Dendritic cell treated with granulocyte-macrophage colony-stimulating factor and Interleukin-4, amounts not matched to agents 40 ng/mL and 50 ng/mL, for 4 days (primary cell): ENCODE measurements around the gene BSG.

Source experiments
- H3K27ac Mint-ChIP-seq: one replicate; pipeline ENCODE4 v1.8.0; 2022; ENCODE audit warnings: mild to moderate bottlenecking, mixed read lengths
- H3K27me3 Mint-ChIP-seq: one replicate; pipeline ENCODE4 v1.8.0; 2022; ENCODE audit warnings: mild to moderate bottlenecking, mixed read lengths
- H3K36me3 Mint-ChIP-seq: one replicate; pipeline ENCODE4 v1.8.0; 2022; ENCODE audit warnings: low read depth, mixed read lengths
- H3K4me1 Mint-ChIP-seq: one replicate; pipeline ENCODE4 v1.8.0; 2022; ENCODE audit warnings: low read depth, mixed read lengths
- H3K4me3 Mint-ChIP-seq: one replicate; pipeline ENCODE4 v1.8.0; 2022; ENCODE audit warnings: mild to moderate bottlenecking, moderate library complexity, mixed read lengths
- H3K9me3 Mint-ChIP-seq: one replicate; pipeline ENCODE4 v1.8.0; 2022; ENCODE audit warnings: mixed read lengths
- intact Hi-C: fragments of 100-400 bp; cut with micrococcal nuclease; formaldehyde crosslinking; loops from one replicate; pipeline ENCODE4 v1.15.0; 2022

BSG gene

DNA sequence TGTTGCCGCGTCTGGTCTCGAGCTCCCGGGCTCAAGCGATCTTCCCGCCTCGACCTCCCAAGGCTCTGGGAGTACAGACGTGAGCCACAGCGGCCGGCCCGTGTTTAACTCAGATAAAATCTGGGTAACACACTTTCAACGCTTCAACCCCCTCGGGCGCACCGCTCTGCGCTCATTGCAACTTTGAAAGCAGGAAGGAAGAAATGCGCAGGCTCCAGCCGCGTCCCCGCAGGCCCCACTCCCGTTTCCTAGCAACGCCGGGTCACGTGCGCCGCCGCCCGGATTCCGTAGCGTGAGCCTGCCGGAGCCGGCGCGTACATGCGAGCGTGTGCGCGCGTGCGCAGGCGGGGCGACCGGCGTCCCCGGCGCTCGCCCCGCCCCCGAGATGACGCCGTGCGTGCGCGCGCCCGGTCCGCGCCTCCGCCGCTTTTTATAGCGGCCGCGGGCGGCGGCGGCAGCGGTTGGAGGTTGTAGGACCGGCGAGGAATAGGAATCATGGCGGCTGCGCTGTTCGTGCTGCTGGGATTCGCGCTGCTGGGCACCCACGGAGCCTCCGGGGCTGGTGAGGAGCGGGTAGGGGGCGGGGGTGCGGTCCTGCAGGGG lies at the start of gene BSG:
Gene BSG (plus strand): TSS at position 457 of the 603 bp plus-strand sequence. CDS start 39 bp downstream, at position 496.
- H3K4me1 Mint-ChIP-seq: peaks cover 61% of the 10 kb centered on the region

DNA sequence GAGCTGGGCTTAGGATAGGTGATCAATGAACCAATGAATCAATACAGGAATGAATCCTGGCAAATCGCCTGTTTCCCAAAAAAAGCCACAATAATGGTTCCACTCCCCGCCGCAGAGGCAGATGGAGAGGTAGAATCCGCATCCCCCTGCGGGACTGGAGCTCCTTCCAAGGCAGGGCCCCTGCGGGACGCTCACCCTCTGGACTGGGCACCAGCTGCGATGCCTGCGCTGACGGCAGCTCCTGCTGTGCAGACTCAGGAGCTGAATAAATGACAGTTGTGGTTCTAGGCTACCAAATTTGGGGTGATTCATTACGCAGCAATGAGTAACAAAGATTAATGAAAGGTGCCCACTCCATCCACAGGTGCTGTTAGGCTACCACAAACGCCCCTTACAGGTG lies 49.7 kb upstream of the BSG start:
- no peak overlapping the region for H3K4me3 Mint-ChIP-seq

More for the DNA sequence above, at the start of gene BSG:
- Mint-ChIP-seq H3K27ac (peak within 1 kb of the TSS; percentile 95), H3K4me3 (peak within 1 kb of the TSS; percentile 90), H3K27me3 (no peaks in the 10 kb centered on the region), H3K36me3 (peaks cover 37% of the 10 kb centered on the region), H3K9me3 (no peaks in the 10 kb centered on the region)
- intact Hi-C loops: loop anchor here (2.0 to 5.0 kb wide), 2 partner anchors 15 to 40 kb away; partner anchors contain the start of gene CDC34

DNA sequence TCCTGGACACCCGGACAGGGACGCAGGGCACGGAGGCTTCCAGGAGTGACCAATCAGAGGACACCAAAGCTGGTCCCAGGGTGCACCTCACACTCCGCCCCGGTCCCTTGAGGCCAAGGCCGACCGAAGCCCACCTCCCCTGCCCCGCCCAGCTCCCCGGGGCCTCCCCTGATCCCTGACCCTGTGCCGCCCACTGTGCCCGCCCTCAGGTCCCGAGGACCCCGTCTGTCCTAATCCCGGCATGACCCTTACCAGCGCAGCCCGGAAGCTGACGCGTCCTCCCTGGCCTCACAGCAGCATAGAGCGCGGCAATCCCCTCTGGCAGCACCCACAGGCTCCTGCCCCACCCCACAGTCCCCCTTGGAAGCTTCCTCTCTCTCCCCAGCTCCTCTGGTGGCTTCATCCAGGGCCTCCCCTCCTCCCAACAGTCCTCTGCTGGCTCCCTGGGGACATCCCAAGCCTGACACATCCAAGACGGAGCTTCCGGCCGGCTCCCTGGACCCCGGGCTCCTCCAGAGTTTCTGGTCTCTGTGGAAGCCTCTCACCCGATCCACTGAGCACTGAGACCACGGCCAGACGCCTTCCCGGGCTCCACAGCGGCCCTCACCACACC lies 48.2 kb upstream of the BSG start:
- peaks cover 12% of the 10 kb centered on the region for H3K4me1 Mint-ChIP-seq
- H3K4me3 Mint-ChIP-seq: no peak overlapping the region
- H3K27me3 Mint-ChIP-seq: peaks cover 37% of the 10 kb centered on the region
- intact Hi-C loops: no loop called here
- H3K36me3 Mint-ChIP-seq: peaks cover 6% of the 10 kb centered on the region
- no peaks in the 10 kb centered on the region for H3K9me3 Mint-ChIP-seq
- H3K27ac Mint-ChIP-seq: no peak overlapping the region

More for the DNA sequence above, 49.7 kb upstream of the BSG start:
- peaks cover 5% of the 10 kb centered on the region for H3K4me1 Mint-ChIP-seq
- no peaks in the 10 kb centered on the region for H3K9me3 Mint-ChIP-seq
- peaks cover 6% of the 10 kb centered on the region for H3K36me3 Mint-ChIP-seq
- intact Hi-C loops: no loop called here
- no peak overlapping the region for H3K27ac Mint-ChIP-seq
- peaks cover 40% of the 10 kb centered on the region for H3K27me3 Mint-ChIP-seq

DNA sequence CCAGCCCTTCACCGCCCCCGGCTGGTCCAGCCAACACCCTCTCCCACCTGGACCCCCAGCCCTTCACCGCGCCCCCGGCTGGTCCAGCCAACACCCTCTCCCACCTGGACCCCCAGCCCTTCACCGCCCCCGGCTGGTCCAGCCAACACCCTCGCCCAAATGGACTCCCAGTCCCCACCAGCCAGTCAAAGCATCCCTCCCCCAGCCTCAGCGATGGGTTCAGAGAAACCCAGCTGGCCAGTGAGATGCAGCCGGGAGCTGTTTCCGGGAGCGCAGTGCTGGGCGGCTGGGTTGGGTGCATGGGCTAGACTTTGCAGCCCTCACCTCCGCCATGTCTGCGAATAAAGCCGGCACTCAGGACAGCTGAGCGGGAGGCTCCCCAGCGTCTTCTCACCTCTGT lies 47.4 kb upstream of the BSG start:
- H3K4me3 Mint-ChIP-seq: no peak overlapping the region
- H3K9me3 Mint-ChIP-seq: no peaks in the 10 kb centered on the region
- peaks cover 35% of the 10 kb centered on the region for H3K27me3 Mint-ChIP-seq
- peaks cover 1% of the 10 kb centered on the region for H3K36me3 Mint-ChIP-seq
- intact Hi-C loops: no loop called here
- peaks cover 19% of the 10 kb centered on the region for H3K4me1 Mint-ChIP-seq
- H3K27ac Mint-ChIP-seq: peak overlapping the region; percentile 30

DNA sequence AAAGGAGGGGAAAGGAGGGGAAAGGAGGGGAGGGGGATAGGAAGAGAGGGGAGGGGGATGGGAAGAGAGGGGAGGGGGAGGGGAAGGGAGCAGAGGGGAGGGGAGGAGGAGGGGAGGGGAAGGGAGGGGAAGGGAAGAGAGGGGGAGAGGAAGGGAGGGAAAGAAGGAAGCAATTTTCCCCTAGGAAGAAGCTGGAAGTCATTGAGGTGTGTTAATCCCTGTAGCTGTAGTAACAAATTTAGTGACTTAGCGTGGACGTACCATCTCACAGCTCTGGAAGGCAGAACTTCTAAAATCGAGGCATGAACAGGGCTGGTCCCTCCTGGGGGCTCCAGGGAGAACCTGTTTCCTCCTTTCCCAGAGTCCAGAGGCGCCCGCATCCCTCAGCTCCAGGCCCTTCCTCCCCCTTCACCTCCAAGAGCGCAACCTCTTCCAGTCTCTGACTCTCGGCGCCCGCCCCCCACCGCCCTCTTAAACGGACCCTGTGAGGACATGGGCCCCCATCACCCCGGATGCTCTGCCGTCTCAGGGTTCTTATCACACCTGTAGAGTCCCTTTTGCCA lies 46.5 kb upstream of the BSG start:
- H3K27ac Mint-ChIP-seq: no peak overlapping the region

DNA sequence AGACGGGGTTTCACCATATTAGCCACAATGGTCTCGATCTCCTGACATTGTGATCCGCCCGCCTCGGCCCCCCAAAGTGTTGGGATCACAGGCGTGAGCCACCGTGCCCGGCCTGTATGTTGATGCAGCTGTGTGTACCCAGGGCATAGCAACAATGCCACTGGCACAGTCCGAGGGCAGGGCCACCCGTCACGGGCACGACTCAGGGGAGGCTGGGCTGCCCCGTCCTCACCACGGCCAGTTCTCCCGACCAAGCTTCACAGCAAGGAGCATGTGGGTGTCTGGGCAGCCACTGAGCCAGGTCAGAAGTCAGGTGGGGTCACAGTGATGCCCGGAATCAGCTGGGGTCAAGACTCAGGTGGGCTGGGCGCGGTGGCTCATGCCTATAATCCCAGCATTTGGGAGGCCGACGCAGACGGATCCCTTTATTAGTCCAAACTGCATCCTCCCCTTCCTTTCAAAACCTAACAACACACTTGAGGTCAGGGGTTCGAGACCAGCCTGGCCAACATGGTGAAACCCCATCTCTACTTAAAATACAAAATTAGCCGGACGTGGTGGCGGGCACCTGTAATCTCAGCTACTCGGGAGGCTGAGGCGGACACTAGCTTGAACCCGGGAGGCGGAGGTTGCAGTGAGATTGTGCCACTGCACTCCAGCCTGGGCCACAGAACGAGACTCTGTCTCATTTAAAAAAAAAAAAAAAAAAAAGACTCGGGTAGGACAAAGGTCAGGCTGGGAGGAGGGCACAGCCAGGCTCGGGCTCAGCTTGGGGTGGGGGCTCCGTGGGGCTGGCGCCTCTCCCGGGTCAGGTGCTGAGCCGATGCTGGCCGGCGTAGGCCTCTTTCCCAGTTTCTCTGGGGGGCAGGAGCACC lies 42.0 kb upstream of the BSG start:
- H3K36me3 Mint-ChIP-seq: peaks cover 25% of the 10 kb centered on the region
- H3K27ac Mint-ChIP-seq: peak overlapping the region; percentile 74
- H3K4me3 Mint-ChIP-seq: peak overlapping the region; percentile 92
- no peaks in the 10 kb centered on the region for H3K9me3 Mint-ChIP-seq
- intact Hi-C loops: loop anchor here (5.0 kb wide), 1 partner anchor 42 kb away; the partner anchor contains the start of gene BSG
- peaks cover 47% of the 10 kb centered on the region for H3K4me1 Mint-ChIP-seq
- H3K27me3 Mint-ChIP-seq: peaks cover 18% of the 10 kb centered on the region

More for the DNA sequence above, 46.5 kb upstream of the BSG start:
- peaks cover 28% of the 10 kb centered on the region for H3K4me1 Mint-ChIP-seq
- intact Hi-C loops: no loop called here
- H3K4me3 Mint-ChIP-seq: no peak overlapping the region
- peaks cover 34% of the 10 kb centered on the region for H3K27me3 Mint-ChIP-seq
- no peaks in the 10 kb centered on the region for H3K9me3 Mint-ChIP-seq
- H3K36me3 Mint-ChIP-seq: no peaks in the 10 kb centered on the region

DNA sequence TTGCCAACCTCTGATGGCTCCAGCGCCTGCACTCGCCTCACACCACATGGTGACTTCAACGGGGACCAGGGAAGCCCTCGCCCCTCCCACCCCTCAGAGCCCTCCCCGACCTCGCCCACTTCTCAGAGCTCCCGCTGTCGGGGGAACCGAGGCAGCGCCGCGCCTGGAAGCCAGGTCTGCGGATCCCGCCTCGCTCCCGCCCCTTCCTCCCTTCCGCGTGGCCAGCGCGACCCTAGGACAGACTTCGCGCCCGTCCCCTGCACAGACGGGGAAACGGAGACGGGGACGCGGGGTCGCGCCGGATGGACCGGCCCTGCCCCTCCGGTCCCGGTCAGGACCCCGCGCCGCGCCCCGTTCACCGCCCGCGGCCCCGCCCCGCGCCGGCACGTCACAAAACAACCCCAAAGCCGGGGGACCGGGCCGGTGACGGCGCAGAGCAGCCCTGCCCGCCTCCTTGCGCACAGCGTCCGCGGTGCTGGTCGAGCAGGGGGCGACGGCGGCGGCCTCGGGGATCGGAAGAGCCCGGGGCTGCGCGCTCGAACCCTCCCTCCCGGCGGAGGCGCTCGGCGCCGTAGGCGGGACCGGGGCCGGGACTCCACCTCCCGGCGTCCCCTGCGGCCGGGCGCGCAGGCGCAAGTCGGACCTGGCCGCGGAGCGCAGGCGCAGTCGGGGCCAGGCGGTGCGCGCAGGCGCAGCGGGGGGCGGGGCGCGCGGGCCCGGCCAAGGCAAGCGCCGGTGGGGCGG lies 41.2 kb upstream of the BSG start:
- Mint-ChIP-seq H3K27me3 (peaks cover 12% of the 10 kb centered on the region), H3K4me1 (peaks cover 46% of the 10 kb centered on the region), H3K9me3 (no peaks in the 10 kb centered on the region), H3K27ac (peak overlapping the region; percentile 82), H3K4me3 (peak overlapping the region; percentile 92), H3K36me3 (peaks cover 33% of the 10 kb centered on the region)
- intact Hi-C loops: loop anchor here (5.0 kb wide), 1 partner anchor 41 kb away; the partner anchor contains the start of gene BSG

DNA sequence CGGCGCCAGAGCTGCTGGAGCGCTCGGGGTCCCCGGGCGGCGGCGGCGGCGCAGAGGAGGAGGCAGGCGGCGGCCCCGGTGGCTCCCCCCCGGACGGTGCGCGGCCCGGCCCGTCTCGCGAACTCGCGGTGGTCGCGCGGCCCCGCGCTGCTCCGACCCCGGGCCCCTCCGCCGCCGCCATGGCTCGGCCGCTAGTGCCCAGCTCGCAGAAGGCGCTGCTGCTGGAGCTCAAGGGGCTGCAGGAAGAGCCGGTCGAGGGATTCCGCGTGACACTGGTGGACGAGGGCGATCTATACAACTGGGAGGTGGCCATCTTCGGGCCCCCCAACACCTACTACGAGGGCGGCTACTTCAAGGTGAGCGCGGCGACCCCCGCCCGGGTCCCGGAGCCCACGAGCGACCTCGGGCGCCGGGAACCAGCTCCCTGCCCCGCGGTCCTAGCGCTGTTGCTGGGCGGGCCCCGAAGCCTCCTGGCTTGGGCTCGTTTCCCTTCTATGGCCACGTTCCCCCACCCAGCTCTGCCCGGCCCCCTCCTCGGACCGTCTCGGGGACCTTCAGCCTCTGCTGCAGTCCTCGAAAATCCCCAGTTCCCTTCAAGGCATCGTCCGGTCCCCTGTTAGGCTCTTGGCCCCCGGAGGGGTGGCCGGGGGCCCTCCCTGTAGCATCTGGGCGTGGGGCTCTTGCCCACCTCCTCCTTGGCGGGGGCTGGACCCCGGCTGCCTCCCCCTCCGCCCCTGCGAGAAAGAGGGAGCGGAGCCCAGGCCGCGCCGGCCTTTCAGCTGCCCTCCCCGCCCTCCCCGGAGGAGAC lies 40.4 kb upstream of the BSG start, which contains the start of gene CDC34:
Gene CDC34 (plus strand): TSS at position 8 of the 808 bp plus-strand sequence. CDS start 172 bp downstream, at position 180.
- peaks cover 41% of the 10 kb centered on the region for H3K36me3 Mint-ChIP-seq
- intact Hi-C loops: loop anchor here (5.0 kb wide), 1 partner anchor 40 kb away; the partner anchor contains the start of gene BSG
- H3K4me1 Mint-ChIP-seq: peaks cover 46% of the 10 kb centered on the region
- H3K27me3 Mint-ChIP-seq: peaks cover 8% of the 10 kb centered on the region
- H3K4me3 Mint-ChIP-seq: peak within 1 kb of the TSS; percentile 92
- H3K27ac Mint-ChIP-seq: peak within 1 kb of the TSS; percentile 82
- no peaks in the 10 kb centered on the region for H3K9me3 Mint-ChIP-seq

DNA sequence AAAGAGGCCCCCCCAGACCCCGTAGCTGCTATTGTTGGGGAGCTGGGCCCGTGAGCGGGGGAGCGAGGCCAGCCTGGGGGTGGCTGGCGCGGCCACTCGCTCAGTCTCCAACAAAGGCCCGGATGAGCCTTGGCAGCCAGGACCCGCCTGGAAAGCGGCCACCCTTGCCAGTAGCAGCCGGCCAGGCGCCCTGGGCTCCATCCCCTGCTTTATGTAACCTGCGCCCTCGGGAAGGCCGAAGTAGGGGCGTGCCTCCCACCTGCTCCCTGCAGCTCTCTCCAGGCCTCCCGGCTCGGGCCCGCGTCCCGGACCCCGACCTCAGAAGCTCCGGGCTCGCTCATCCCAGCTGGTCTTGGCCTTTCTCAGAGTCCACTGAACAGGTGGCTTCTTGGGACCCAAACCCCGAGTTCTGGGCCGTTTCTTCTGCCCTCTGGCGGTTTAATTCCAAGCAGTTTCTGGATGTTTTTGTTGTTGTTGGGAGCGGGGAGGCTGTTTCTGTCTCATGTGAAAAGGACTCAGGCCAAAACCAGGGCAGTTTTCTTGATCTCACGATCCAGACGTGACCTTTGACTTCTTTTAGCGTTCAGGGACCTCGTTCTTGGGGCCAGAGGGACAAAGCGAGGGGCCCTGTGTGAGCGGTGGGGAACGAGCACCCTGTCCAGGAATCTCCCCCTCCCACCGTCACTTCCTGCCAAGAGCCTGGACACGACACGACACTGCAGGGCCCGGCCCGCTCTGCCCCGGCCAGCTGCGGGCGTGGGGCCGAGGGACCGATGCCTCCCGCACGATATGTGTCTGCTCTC lies 39.6 kb upstream of the BSG start:
- Mint-ChIP-seq H3K27ac (peak overlapping the region; percentile 82), H3K27me3 (peaks cover 4% of the 10 kb centered on the region), H3K36me3 (peaks cover 49% of the 10 kb centered on the region), H3K9me3 (no peaks in the 10 kb centered on the region), H3K4me3 (peak overlapping the region; percentile 92), H3K4me1 (peaks cover 46% of the 10 kb centered on the region)
- intact Hi-C loops: loop anchor here (5.0 kb wide), 1 partner anchor 40 kb away; the partner anchor contains the start of gene BSG

DNA sequence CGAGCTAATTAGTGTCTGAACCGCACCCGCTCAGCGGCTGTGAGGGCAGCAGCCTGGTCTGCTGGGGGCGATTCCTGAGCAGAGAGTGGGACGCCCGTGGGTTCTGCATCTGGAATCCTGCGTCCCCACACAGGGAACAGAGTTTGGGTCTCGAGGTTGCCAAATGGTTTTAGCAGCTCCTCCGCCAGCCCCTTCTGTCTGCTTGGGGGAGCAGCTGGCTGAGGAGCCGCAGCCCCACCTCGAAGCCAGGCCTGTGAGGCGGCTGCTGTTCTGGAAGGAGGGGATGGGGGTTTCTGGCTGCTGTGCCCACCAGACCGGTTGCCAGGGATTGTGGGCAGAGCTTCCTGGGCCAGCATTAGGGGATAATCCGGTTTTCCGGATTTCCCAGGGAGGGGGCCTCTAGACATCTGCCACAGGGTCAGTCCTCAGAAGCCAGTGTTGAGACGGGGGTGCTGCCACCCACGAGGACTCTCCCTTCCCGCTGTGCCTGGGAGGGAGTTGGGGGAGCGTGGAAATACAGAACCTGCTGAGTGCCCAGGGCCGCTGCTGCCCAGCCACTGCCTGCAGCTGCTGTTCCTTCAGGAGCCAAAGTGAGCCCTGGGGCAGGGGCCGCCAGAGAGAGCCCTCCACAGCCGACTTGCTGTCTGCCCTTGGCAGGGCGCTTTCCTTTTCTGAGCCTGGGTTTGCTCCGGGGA lies 38.9 kb upstream of the BSG start:
- H3K4me3 Mint-ChIP-seq: peak overlapping the region; percentile 92
- intact Hi-C loops: loop anchor here (5.0 kb wide), 1 partner anchor 39 kb away; the partner anchor contains the start of gene BSG
- H3K9me3 Mint-ChIP-seq: no peaks in the 10 kb centered on the region
- H3K27ac Mint-ChIP-seq: peak overlapping the region; percentile 82
- H3K27me3 Mint-ChIP-seq: no peaks in the 10 kb centered on the region
- peaks cover 57% of the 10 kb centered on the region for H3K36me3 Mint-ChIP-seq
- H3K4me1 Mint-ChIP-seq: peaks cover 42% of the 10 kb centered on the region

DNA sequence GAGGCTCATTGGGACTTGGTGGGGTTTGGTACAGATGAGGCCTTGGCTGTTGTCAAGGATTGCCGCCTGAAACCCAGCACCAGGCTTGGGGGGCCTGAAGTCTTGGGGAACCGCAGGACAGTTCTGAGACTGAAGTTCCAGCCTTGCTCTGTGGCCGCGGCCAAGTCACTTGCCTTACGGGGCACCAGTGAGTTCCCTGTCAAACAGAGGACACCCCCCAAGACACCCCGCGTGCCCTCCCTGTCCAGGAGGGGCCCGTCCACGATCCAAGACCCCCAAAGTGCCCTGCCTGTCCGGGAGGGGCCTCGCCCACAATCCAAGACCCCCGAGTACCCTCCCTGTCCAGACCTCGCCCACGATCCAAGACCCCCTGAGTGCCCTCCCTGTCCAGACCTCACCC lies 38.3 kb upstream of the BSG start:
- Mint-ChIP-seq H3K4me3 (peak overlapping the region; percentile 23), H3K27ac (peak overlapping the region; percentile 82)
- intact Hi-C loops: loop anchor here (5.0 kb wide), 1 partner anchor 38 kb away; the partner anchor contains the start of gene BSG

More for the DNA sequence above, 38.3 kb upstream of the BSG start:
- Mint-ChIP-seq H3K27me3 (no peaks in the 10 kb centered on the region), H3K9me3 (no peaks in the 10 kb centered on the region), H3K36me3 (peaks cover 63% of the 10 kb centered on the region), H3K4me1 (peaks cover 39% of the 10 kb centered on the region)
